Sigmoid colon (tissue), 7 donors: ENCODE measurements around the gene ERGIC2. TPM values are rescaled to one million over a fixed set of nuclear protein-coding genes. Genes with fewer than 3 reads are reported as not detected.
A peak's percentile ranks its signal among the peaks of the same experiment; 100 is the strongest.

Experiments
- DNase-seq: peaks from one replicate; pipeline ENCODE4 v3.0.0-alpha.2; 2019
- H3K27ac ChIP-seq, 4 donors: fragments of 200-600 bp; sonication (generic); one replicate each; pipeline ENCODE4 v1.5.1; 2016 to 2019; ENCODE audit warnings: mild to moderate bottlenecking in 1 of 4
- H3K27me3 ChIP-seq, 3 donors: fragments of 200-600 bp; sonication (generic); one replicate each; pipeline ENCODE4 v1.5.1; 2019; ENCODE audit warnings: mild to moderate bottlenecking in 1 of 3
- H3K36me3 ChIP-seq, 4 donors: fragments of 200-600 bp; sonication (generic); one replicate each; pipeline ENCODE4 v1.5.1; 2016 to 2019
- H3K4me1 ChIP-seq, 4 donors: fragments of 200-600 bp; sonication (generic); one replicate each; pipeline ENCODE4 v1.5.1; 2017 to 2019
- H3K4me3 ChIP-seq, 4 donors: fragments of 200-600 bp; sonication (generic); one replicate each; pipeline ENCODE4 v1.5.1; 2017 to 2019; ENCODE audit warnings: mild to moderate bottlenecking in 2 of 4, moderate library complexity in 1 of 4
- H3K9me3 ChIP-seq, 4 donors: fragments of 200-600 bp in 3 of 4; sonication (generic) in 3 of 4; one replicate each; pipeline versions ENCODE4 v1.5.1 to v1.6.1; 2013 to 2019
- CTCF ChIP-seq, 4 experiments: fragments of 450-650 bp in 3 of 4; fragments of 200-600 bp in 1 of 4; IDR thresholded peaks; one replicate each; pipeline ENCODE4 v1.5.1; 2016 to 2019; ENCODE audit warnings: antibody characterized with exemption in 4 of 4, mild to moderate bottlenecking in 3 of 4, moderate library complexity in 2 of 4
- EP300 ChIP-seq, 4 donors: sonication (generic); formaldehyde crosslinking; IDR thresholded peaks; one replicate each; pipeline ENCODE4 v1.6.1; 2017; ENCODE audit warnings: antibody characterized with exemption in 4 of 4
- POLR2A ChIP-seq, 2 donors: fragments of 450-650 bp; IDR thresholded peaks; one replicate each; pipeline ENCODE4 v1.6.1; 2016; ENCODE audit warnings: antibody characterized with exemption in 2 of 2, mild to moderate bottlenecking in 2 of 2, moderate library complexity in 2 of 2
- POLR2AphosphoS5 ChIP-seq, 4 donors: sonication (generic); formaldehyde crosslinking; IDR thresholded peaks; one replicate each; pipeline ENCODE4 v1.6.1; 2017; ENCODE audit warnings: antibody characterized with exemption in 4 of 4
- WGBS, 2 donors: extraction: QIAGEN DNeasy Blood & Tissue Kit; methylation state at CpG; one replicate each; pipeline ENCODE4 v1.1.7; 2013; 5-methylcytosine and 5-hydroxymethylcytosine counted together
- intact Hi-C: fragments of 100-400 bp; cut with DNase I; formaldehyde crosslinking; loops from one replicate; pipeline ENCODE4 v1.15.1; 2023
- polyA plus RNA-seq, 3 donors: library from polyadenylated mRNA; stranded (reverse); fragments of 200-250 nt; gene quantifications; one replicate each; pipeline ENCODE4 v1.2.3, GENCODE V29; 2013
- total RNA-seq, 4 donors: library from RNA; depleted of rRNA; stranded (reverse); fragments of >200 nt; gene quantifications; one replicate each; pipeline ENCODE4 v1.1.0, GENCODE V29; 2016
- donor health status: healthy with polysubstance abuse.
- donor health status: Bipolar disorder and iron deficiency.
- donor health status: healthy.

Gene ERGIC2
- total and polyA plus RNA-seq, 7 donors, result 14.8 to 81.7 (median 62.3) TPM

DNA sequence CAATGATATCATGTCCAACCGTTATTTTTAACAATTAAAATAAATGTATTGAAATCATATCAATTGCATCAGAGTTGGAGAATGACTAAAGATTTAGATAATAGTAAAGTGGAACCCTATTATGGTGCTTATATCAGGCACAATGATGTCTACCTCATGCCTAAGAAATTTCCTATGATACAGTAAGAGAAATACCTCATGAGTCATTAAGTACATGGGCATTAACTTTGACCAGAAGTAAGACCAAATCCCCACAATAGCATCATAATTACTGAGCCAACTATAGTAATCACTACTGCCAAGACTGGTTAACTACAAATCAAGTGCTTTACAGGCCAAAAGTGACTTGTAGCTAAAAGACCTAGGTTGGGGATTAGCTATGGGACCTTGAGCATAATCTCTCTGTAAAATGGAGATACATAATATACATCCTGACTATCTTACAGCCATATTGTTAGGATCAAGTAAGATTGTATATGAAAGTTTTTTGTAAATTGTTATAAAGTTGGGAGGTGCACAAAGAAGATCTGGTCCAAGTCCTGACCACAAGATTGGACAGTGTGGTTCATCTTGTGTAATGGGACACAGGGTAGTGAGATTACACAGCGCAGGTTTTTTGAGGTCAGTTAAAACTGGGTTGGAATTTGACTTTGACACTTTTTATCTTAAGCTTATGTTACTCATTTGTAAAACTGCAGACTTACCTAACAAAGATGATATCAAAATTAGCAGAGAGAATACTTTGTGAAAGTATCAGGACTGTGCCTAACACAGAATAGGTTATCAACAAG, 60.5 kb downstream of the ERGIC2 start:
- H3K27ac ChIP-seq, result no peak overlapping the region
- DNase-seq, result no peak
- intact Hi-C loops, result no loop called here
- H3K36me3 ChIP-seq, result peaks cover 0 to 9% (median 0%) of the 10 kb centered on the region in 4 donors
- no peaks in the 10 kb centered on the region for H3K27me3 ChIP-seq
- peaks cover 0 to 11% (median 3%) of the 10 kb centered on the region in 4 donors for H3K4me1 ChIP-seq
- no peaks in the 10 kb centered on the region for H3K9me3 ChIP-seq
- 90 to 91% methylated on average over 2 of the region's 2 CpGs for WGBS, 2 donors
- no peak overlapping the region for H3K4me3 ChIP-seq
- TF ChIP-seq POLR2AphosphoS5 (IDR thresholded peaks at IDR 0.05) (no peak), EP300 (IDR thresholded peaks at IDR 0.05) (no peak), POLR2A (IDR thresholded peaks at IDR 0.05) (no peak), CTCF (IDR thresholded peaks at IDR 0.05) (no peak)

GRCh38 chr12:29317556-29318363, 63.2 kb downstream of the ERGIC2 start:
- 20 to 31% methylated on average over 8 of the region's 8 CpGs for WGBS, 2 donors

DNA sequence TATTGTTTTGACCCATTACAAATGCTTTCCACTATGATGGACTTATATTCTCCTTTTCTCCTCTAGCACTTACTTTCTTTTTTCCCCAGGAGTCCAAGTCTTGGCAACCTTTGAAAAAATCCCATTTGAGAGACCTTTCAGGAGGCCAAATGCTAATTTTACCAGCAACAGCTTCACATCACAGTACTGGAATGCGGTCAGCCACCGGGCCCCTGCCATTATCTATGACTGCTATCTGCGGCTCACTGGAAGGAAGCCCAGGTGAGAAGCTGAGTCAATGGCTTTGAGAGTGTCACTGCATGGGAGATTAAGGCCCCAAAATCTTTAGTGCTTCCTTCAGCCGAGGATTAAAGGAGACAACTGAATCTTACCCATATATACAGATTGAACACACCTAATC, 64.2 kb downstream of the ERGIC2 start:
- no peaks in the 10 kb centered on the region for H3K9me3 ChIP-seq
- 72 to 85% methylated on average over 4 of the region's 4 CpGs for WGBS, 2 donors
- DNase-seq, result no peak
- no peak for TF ChIP-seq POLR2AphosphoS5 (IDR thresholded peaks at IDR 0.05)
- peaks cover 0 to 11% (median 3%) of the 10 kb centered on the region in 4 donors for H3K4me1 ChIP-seq
- no peaks in the 10 kb centered on the region for H3K27me3 ChIP-seq
- peaks cover 0 to 7% (median 0%) of the 10 kb centered on the region in 4 donors for H3K36me3 ChIP-seq
- H3K27ac ChIP-seq, result no peak overlapping the region
- no peak overlapping the region for H3K4me3 ChIP-seq
- intact Hi-C loops, result loop anchor here (5.0 kb wide), 2 partner anchors 169 to 244 kb away; partner anchors contain the start of gene FAR2

More at GRCh38 chr12:29317556-29318363, 63.2 kb downstream of the ERGIC2 start:
- intact Hi-C loops, result loop anchor here (5.0 kb wide), 2 partner anchors 170 to 245 kb away; partner anchors contain the start of gene FAR2
- Histone ChIP-seq H3K27ac (no peak overlapping the region), H3K36me3 (peaks cover 0 to 2% (median 0%) of the 10 kb centered on the region in 4 donors), H3K27me3 (no peaks in the 10 kb centered on the region), H3K9me3 (no peaks in the 10 kb centered on the region), H3K4me3 (no peak overlapping the region), H3K4me1 (peaks cover 0 to 11% (median 3%) of the 10 kb centered on the region in 4 donors)
- TF ChIP-seq POLR2AphosphoS5 (IDR thresholded peaks at IDR 0.05) (peak in 2 of 4 donors; percentile 32 to 46), CTCF (IDR thresholded peaks at IDR 0.05) (peak; percentile 43 to 66 (median 48)), EP300 (IDR thresholded peaks at IDR 0.05) (no peak), POLR2A (IDR thresholded peaks at IDR 0.05) (no peak)
- DNase-seq, result no peak

GRCh38 chr12:29314416-29314815, 66.6 kb downstream of the ERGIC2 start:
- Histone ChIP-seq H3K36me3 (peaks cover 0 to 10% (median 0%) of the 10 kb centered on the region in 4 donors), H3K27ac (no peak overlapping the region), H3K4me3 (no peak overlapping the region), H3K9me3 (no peaks in the 10 kb centered on the region), H3K27me3 (no peaks in the 10 kb centered on the region), H3K4me1 (peaks cover 0 to 11% (median 3%) of the 10 kb centered on the region in 4 donors)
- WGBS, 2 donors, result 66 to 68% methylated on average over 2 of the region's 2 CpGs
- no peak for DNase-seq
- no peak for TF ChIP-seq POLR2A (IDR thresholded peaks at IDR 0.05)
- no peak for TF ChIP-seq POLR2AphosphoS5 (IDR thresholded peaks at IDR 0.05)
- TF ChIP-seq EP300 (IDR thresholded peaks at IDR 0.05), result no peak
- no peak for TF ChIP-seq CTCF (IDR thresholded peaks at IDR 0.05)
- intact Hi-C loops, result no loop called here

DNA sequence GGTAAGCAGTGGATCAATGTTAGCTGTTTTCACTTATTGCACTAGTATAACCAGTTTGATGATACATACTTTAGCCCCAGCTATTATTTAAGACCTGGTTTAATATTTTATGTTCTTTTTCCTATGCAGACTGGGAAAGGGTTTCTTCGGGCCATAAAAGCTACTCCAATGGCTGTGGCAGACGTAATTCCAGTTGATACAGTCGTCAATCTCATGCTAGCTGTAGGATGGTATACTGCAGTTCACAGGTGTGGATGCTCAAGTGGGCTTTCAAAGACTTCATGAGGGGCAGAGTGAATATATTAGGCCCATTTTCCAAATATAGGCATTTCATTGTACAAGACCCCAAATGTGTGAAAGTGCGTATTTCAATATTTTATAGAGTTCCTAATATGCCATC, 70.1 kb downstream of the ERGIC2 start:
- no peaks in the 10 kb centered on the region for H3K4me1 ChIP-seq
- peaks cover 0 to 10% (median 0%) of the 10 kb centered on the region in 4 donors for H3K36me3 ChIP-seq
- no peaks in the 10 kb centered on the region for H3K9me3 ChIP-seq
- intact Hi-C loops, result no loop called here
- H3K27me3 ChIP-seq, result no peaks in the 10 kb centered on the region
- TF ChIP-seq EP300 (IDR thresholded peaks at IDR 0.05) (no peak), POLR2A (IDR thresholded peaks at IDR 0.05) (no peak), POLR2AphosphoS5 (IDR thresholded peaks at IDR 0.05) (no peak), CTCF (IDR thresholded peaks at IDR 0.05) (no peak)
- DNase-seq, result no peak
- H3K4me3 ChIP-seq, result no peak overlapping the region
- no peak overlapping the region for H3K27ac ChIP-seq
- WGBS, 2 donors, result 18 to 73% methylated on average over 4 of the region's 4 CpGs
